K562 (cell line): ENCODE data around the gene FUZ. TPM values are rescaled to one million over a fixed set of nuclear protein-coding genes. Genes with fewer than 3 reads are reported as not detected.

Experiments
- EGR1 ChIP-seq: fragments of 450-650 bp; conservative IDR thresholded peaks from 2 replicates; pipeline ENCODE4 v1.6.1; 2017; ENCODE audit warnings: mild to moderate bottlenecking
- FOXA3 ChIP-seq, 2 experiments: fragments of 450-650 bp in 1 of 2; sonication (generic) in 1 of 2; formaldehyde crosslinking; IDR thresholded peaks in 1 of 2; conservative IDR thresholded peaks in 1 of 2; 2 replicates each; pipeline versions ENCODE4 v1.4.0 to v1.8.0; 2020 to 2022; ENCODE audit warnings: mild to moderate bottlenecking in 2 of 2, missing genetic modification reagents in 1 of 2
- GABPB1 ChIP-seq: sonication (generic); formaldehyde crosslinking; IDR thresholded peaks from 2 replicates; pipeline ENCODE4 v1.8.0; 2022; ENCODE audit warnings: mild to moderate bottlenecking, missing genetic modification reagents
- MNT ChIP-seq, 2 experiments: fragments of 450-650 bp; conservative IDR thresholded peaks; 2 replicates each; pipeline ENCODE4 v1.6.1; 2017; ENCODE audit warnings: mild to moderate bottlenecking in 2 of 2, moderate library complexity in 2 of 2
- PCBP2 ChIP-seq: fragments of 200-400 bp; formaldehyde crosslinking; IDR thresholded peaks from 2 replicates; pipeline ENCODE4 v1.6.1; 2018; ENCODE audit warnings: low read length, low read depth, mild to moderate bottlenecking, moderate library complexity; ENCODE audit not compliant: poor library complexity, severe bottlenecking
- POLR2A ChIP-seq: fragments of 450-650 bp; conservative IDR thresholded peaks from 2 replicates; pipeline ENCODE4 v1.6.1; 2016
- POLR2G ChIP-seq: fragments of 200-400 bp; formaldehyde crosslinking; IDR thresholded peaks from 2 replicates; pipeline ENCODE4 v1.6.1; 2017; ENCODE audit warnings: low read depth, mild to moderate bottlenecking, antibody characterized with exemption, low read length, moderate library complexity
- REST ChIP-seq, 2 experiments: fragments of 450-650 bp; formaldehyde crosslinking in 1 of 2; IDR thresholded peaks; 2 replicates each; pipeline versions ENCODE4 v1.4.0 to v1.6.1; 2014 to 2020; ENCODE audit warnings: mild to moderate bottlenecking in 2 of 2, borderline replicate concordance in 1 of 2, low read depth in 1 of 2
- RUNX1 ChIP-seq: sonication (generic); IDR thresholded peaks from 2 replicates; pipeline ENCODE4 v1.6.1; 2016; ENCODE audit warnings: antibody characterized with exemption, low read depth
- SRSF7 ChIP-seq: fragments of 200-400 bp; formaldehyde crosslinking; optimal IDR thresholded peaks from 2 replicates; pipeline ENCODE3; 2017; ENCODE audit warnings: mild to moderate bottlenecking, low read depth, low read length
- TCF7 ChIP-seq: sonication (generic); IDR thresholded peaks from 2 replicates; pipeline ENCODE4 v1.6.1; 2016; ENCODE audit warnings: antibody characterized with exemption, borderline replicate concordance
- ZNF197 ChIP-seq: fragments of 200-800 bp; sonication (Bioruptor generic); IDR thresholded peaks from 2 replicates; pipeline ENCODE4 v1.6.1; 2016; ENCODE audit warnings: low read depth, missing genetic modification characterization, missing compliant biosample characterization
- ZNF354B ChIP-seq: fragments of 250-450 bp; sonication (Bioruptor Pico); IDR thresholded peaks from 2 replicates; pipeline ENCODE4 v1.4.0; 2020
- polyA plus RNA-seq, 8 experiments: library from polyadenylated mRNA; depleted of rRNA in 4 of 8; stranded (reverse) in 5 of 8; unstranded in 3 of 8; fragments of >200 nt; fragmentation: Nextera tagmentation in 2 of 8; fragmentation: Illumina TruSeq in 1 of 8; extraction: Ambion mirVana in 2 of 8; extraction: Trizol in 1 of 8; gene quantifications; 2 replicates each; pipeline versions ENCODE4 v1.2.1 to v1.2.3, GENCODE V29; 2011 to 2014; ENCODE audit warnings: inconsistent platforms in 1 of 8, missing spikeins in 1 of 8
- total RNA-seq, 7 experiments: library from RNA; depleted of rRNA in 6 of 7; stranded (reverse); fragments of >200 nt in 6 of 7; fragmentation: Illumina TruSeq in 2 of 7; extraction: Trizol in 2 of 7; gene quantifications; 2 replicates each; pipeline versions ENCODE4 v1.2.1 to v1.2.3, GENCODE V29; 2011 to 2021; ENCODE audit warnings: low replicate concordance in 1 of 7

Gene FUZ
- total and polyA plus RNA-seq, 9 of the 15 experiments (the other 6 are each of a cell fraction or from before 2014, with no cell fraction given) = 0.17 to 7.6 (median 3.6) TPM; not detected in 1

GRCh38 chr19:49808711-49809159 is 4.4 kb downstream of the FUZ start (continued):
- TF ChIP-seq REST (IDR thresholded peaks at IDR 0.05; ENCODE audit: borderline replicate concordance) (no peak), REST (CRISPR knock-in tag; IDR thresholded peaks at IDR 0.05; ENCODE audit: low read depth) (no peak), MNT (conservative IDR thresholded peaks at IDR 0.05) (no peak), PCBP2 (no peak), EGR1 (peak; percentile 39; the same call in 1 of the 2 replicates), GABPB1 (peak; percentile 21; the same call in 1 of the 2 replicates), SRSF7 (no peak), POLR2G (peak; percentile 37), RUNX1 (no peak), FOXA3 (CRISPR knock-in tag; conservative IDR thresholded peaks at IDR 0.05 in 1 of 2, IDR thresholded peaks at IDR 0.05 in 1 of 2) (no peak), POLR2A (peak; percentile 49), ZNF197 (CRISPR knock-in tag) (no peak), ZNF354B (no peak), TCF7 (no peak)
